LNCaP clone FGC (cell line): ENCODE results near the gene CNKSR1.
A peak's percentile ranks its signal among the peaks of the same experiment; 100 is the strongest.

Source experiments
- DNase-seq: peaks from one replicate; pipeline ENCODE4 v3.0.0-alpha.2; 2011; ENCODE audit warnings: low read depth
- H3K4me3 ChIP-seq: 2 replicates; pipeline ENCODE4 v1.5.1; 2011; ENCODE audit warnings: mild to moderate bottlenecking, low read depth, low read length, control low read depth
- TF ChIP-seq, protein P1 (sequence below): IDR thresholded peaks from 2 replicates; pipeline ENCODE4 v1.5.1; 2012; ENCODE audit warnings: mild to moderate bottlenecking; ENCODE audit not compliant: control insufficient read depth, insufficient read depth; ENCODE audit errors: extremely low read depth

CNKSR1 gene

DNA sequence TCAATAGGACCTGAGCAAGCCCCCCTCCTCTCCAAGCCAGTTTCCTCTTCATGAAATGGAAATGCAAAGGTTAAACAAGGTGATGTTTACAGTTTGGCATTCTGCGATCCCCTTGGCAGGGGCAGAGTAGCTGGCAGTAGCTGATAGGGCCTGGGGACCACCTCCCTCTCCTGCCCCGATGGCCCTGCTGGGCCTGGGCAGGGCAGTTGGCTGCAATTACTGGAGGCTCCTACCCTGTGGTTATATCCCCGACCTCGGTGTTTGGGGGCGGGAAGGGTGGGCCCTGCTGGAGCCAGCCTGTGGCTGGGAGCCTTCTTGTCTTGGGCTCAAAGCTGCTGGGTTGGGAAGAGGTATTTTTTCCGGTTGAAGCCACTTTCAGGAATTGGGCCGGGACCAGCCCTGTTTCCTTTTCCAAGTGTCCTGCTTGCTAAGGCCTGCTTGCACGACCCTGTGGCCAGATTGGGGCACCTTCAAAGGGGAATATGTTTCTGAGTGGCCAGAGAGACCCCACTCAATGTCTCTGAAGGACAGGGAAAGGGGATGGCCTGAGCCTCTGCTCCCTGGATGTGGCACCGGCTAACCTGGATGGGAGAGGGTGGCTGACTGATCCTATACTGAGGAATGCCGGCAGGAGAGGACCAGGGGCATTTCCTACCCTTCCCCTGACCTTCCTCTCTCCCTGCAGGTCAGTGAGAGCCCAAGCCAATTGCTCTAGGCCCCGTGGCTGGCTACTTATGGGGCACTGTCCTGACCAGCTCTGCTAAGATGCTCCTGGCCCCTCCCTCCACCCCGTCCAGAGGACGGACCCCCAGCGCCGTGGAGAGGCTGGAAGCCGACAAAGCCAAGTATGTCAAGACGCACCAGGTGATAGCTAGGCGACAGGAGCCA, 16.5 kb upstream of the CNKSR1 start:
- TF ChIP-seq, protein P1, sequence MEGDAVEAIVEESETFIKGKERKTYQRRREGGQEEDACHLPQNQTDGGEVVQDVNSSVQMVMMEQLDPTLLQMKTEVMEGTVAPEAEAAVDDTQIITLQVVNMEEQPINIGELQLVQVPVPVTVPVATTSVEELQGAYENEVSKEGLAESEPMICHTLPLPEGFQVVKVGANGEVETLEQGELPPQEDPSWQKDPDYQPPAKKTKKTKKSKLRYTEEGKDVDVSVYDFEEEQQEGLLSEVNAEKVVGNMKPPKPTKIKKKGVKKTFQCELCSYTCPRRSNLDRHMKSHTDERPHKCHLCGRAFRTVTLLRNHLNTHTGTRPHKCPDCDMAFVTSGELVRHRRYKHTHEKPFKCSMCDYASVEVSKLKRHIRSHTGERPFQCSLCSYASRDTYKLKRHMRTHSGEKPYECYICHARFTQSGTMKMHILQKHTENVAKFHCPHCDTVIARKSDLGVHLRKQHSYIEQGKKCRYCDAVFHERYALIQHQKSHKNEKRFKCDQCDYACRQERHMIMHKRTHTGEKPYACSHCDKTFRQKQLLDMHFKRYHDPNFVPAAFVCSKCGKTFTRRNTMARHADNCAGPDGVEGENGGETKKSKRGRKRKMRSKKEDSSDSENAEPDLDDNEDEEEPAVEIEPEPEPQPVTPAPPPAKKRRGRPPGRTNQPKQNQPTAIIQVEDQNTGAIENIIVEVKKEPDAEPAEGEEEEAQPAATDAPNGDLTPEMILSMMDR = no peak
- DNase-seq = peak; percentile 7
- no peak overlapping the region for H3K4me3 ChIP-seq

DNA sequence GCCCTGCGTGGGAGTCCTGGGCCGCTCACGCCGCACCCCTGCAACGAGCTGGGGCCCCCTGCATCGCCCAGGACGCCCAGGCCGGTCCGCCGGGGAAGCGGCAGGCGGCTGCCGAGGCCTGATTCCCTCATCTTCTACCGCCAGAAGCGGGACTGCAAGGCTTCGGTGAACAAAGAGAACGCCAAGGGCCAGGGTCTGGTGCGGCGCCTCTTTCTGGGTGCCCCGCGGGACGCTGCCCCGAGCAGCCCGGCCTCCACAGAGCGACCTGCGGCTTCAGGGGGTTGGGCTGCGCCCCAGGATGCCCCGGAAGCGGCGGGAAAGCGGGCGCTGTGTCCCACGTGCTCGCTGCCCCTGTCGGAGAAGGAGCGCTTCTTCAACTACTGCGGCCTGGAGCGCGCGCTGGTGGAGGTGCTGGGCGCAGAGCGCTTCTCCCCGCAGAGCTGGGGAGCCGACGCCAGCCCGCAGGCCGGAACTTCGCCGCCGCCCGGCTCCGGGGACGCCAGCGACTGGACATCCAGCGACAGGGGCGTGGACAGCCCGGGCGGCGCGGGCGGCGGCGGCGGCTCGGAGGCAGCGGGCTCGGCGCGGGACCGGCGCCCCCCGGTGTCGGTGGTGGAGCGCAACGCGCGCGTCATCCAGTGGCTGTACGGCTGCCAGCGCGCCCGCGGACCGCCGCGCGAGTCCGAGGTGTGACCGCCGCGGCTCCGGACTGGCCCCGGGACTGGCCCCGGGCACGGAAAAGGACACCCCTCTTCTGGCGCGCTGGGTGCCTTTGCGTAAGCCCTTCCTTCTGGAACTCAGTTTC, 15.7 kb upstream of the CNKSR1 start:
- DNase-seq = no peak
- TF ChIP-seq, protein P1 = peak; percentile 31; the same call in 1 of the 2 replicates
- H3K4me3 ChIP-seq = no peak overlapping the region

GRCh38 chr1:26162220-26162709, 15.0 kb upstream of the CNKSR1 start:
- no peak for DNase-seq
- TF ChIP-seq, protein P1 = no peak
- no peak overlapping the region for H3K4me3 ChIP-seq

DNA sequence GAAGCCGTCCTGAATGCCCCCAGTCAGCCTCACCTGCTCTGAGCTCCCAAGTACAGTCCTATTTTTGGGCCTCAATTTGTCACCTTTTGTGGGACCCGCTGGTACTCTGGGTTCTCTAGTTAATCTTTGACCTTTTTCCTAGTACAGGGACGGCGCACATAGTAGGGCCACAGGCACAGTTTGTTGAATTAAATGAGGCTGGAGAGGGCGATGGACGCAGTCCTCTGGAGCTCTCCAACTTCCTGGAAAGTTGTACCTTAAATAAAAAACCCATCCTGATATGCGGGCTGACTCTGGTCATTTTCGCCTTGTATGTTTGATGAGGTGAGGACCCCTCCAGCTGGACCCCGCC, 13.6 kb upstream of the CNKSR1 start:
- DNase-seq = no peak
- TF ChIP-seq, protein P1 = no peak
- H3K4me3 ChIP-seq = no peak overlapping the region

- TF ChIP-seq, protein P1 = peak; percentile 57
- peak overlapping the region; percentile 21; the same call in 1 of the 2 replicates for H3K4me3 ChIP-seq
- no peak for DNase-seq
Observed at GRCh38 chr1:26164036-26164860, 13.0 kb upstream of the CNKSR1 start.
